Uterus (tissue), 2 donors: Measurements from ENCODE around the gene CSHL1.

Experiments used
- CTCF ChIP-seq, 4 experiments: fragments of 200-600 bp in 2 of 4; fragments of 450-650 bp in 2 of 4; sonication (generic) in 2 of 4; IDR thresholded peaks; one replicate each; pipeline ENCODE4 v1.5.1; 2016 to 2019; ENCODE audit warnings: antibody characterized with exemption in 4 of 4, mild to moderate bottlenecking in 2 of 4, moderate library complexity in 1 of 4
- POLR2A ChIP-seq, 2 donors: fragments of 450-650 bp; IDR thresholded peaks; one replicate each; pipeline ENCODE4 v1.6.1; 2016; ENCODE audit warnings: antibody characterized with exemption in 2 of 2, mild to moderate bottlenecking in 1 of 2, moderate library complexity in 1 of 2

GRCh38 chr17:63955791-63956190, 44.7 kb upstream of the CSHL1 start:
- TF ChIP-seq CTCF (IDR thresholded peaks at IDR 0.05), result no peak
- no peak for TF ChIP-seq POLR2A (IDR thresholded peaks at IDR 0.05)
